ENCODE measurements around the gene FNDC3A.

FNDC3A gene, protein sequence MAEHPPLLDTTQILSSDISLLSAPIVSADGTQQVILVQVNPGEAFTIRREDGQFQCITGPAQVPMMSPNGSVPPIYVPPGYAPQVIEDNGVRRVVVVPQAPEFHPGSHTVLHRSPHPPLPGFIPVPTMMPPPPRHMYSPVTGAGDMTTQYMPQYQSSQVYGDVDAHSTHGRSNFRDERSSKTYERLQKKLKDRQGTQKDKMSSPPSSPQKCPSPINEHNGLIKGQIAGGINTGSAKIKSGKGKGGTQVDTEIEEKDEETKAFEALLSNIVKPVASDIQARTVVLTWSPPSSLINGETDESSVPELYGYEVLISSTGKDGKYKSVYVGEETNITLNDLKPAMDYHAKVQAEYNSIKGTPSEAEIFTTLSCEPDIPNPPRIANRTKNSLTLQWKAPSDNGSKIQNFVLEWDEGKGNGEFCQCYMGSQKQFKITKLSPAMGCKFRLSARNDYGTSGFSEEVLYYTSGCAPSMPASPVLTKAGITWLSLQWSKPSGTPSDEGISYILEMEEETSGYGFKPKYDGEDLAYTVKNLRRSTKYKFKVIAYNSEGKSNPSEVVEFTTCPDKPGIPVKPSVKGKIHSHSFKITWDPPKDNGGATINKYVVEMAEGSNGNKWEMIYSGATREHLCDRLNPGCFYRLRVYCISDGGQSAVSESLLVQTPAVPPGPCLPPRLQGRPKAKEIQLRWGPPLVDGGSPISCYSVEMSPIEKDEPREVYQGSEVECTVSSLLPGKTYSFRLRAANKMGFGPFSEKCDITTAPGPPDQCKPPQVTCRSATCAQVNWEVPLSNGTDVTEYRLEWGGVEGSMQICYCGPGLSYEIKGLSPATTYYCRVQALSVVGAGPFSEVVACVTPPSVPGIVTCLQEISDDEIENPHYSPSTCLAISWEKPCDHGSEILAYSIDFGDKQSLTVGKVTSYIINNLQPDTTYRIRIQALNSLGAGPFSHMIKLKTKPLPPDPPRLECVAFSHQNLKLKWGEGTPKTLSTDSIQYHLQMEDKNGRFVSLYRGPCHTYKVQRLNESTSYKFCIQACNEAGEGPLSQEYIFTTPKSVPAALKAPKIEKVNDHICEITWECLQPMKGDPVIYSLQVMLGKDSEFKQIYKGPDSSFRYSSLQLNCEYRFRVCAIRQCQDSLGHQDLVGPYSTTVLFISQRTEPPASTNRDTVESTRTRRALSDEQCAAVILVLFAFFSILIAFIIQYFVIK

DNA sequence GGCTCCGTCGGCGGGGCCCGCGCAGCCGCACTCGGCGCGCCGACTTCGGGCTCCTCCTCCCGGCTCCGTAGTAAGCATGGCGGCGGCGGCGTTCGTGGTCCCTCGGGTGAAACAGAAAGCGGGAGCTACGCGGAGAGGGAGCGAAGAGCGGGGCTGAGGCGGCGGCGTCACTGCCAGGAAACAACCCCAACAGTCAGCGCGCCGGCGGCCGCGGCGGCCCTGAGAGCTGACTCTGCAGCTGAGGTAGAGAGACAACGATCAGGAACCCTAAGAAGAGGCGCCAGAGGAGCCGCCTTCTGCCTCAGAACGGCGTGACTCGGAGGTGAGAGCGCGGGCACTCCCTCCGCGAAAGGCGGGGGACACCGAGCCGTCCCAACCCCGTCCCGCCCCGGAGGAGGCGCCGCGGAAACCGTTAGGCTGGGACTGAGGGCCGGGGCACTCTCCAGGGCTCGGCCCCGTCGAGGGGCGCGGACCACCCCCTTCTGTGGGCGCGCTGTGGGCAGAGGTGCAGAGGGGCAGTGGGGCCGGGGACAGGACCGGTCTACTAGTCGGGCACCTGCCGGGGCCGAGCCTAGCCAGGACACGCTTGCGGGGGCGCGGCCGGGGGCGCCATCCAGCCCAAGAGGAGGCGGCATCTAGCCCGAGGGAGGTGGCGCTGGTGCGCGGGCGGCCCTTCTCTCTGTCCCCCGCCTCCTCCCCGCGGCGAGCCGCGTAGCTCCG is at the start of gene FNDC3A:
Gene FNDC3A, plus strand, starts transcription at position 57 of the 720 bp plus-strand sequence. CDS start 30,279 bp downstream, outside the sequence.
- DNase-seq (ENCODE audit: low spot score) = peak; percentile 69

DNA sequence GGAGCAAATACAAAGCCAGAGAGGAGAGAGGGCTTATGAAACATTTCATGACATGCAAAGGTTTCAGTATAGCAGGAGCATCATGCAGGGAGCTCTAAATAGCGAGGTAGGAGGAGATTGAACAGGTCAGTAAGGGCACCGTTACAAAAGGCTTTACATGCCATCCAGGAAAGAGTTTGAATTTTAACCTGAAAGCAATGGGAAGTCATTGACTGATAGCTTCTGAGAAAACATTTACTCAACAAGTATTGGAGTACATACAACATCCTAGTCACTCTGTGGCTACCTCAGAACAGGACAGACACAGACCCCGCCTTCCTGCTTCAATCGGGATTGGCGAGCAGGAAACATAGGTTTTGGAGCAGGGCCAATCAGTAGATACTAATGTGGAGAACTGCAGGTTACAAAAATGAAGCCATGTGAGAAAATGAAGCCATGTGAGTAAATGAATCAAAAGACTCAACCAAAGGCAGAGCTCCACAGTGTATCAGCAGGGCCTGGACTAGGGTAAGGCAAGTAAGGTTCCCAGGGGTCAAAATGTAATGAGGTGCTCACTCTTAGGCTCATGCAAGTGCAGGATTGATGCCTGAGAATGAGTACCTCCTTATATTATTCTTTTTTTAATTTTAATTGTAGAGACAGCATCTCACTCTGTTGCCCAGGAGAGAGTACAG is 46.8 kb upstream of the FNDC3A start:
- no peak for DNase-seq (ENCODE audit: low spot score)

DNA sequence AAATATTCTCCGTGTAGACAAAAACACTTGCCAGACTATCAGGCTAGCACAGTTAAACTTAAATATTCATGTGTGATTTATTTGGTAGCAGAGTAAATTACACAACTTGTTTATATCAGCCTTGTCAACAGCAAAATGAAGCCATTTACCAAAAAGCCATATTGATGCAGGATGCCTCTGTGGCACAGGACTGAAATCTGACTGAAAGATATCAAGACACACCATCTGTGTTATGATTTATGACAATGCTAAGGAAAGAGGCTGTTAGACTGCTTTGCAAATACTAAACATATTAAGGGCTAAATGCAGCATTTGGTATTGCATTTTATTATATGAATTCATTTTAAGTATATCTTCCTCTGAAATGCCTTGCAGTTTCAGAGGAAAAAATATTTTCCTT is 44.8 kb upstream of the FNDC3A start:
- no peak for DNase-seq (ENCODE audit: low spot score)

DNA sequence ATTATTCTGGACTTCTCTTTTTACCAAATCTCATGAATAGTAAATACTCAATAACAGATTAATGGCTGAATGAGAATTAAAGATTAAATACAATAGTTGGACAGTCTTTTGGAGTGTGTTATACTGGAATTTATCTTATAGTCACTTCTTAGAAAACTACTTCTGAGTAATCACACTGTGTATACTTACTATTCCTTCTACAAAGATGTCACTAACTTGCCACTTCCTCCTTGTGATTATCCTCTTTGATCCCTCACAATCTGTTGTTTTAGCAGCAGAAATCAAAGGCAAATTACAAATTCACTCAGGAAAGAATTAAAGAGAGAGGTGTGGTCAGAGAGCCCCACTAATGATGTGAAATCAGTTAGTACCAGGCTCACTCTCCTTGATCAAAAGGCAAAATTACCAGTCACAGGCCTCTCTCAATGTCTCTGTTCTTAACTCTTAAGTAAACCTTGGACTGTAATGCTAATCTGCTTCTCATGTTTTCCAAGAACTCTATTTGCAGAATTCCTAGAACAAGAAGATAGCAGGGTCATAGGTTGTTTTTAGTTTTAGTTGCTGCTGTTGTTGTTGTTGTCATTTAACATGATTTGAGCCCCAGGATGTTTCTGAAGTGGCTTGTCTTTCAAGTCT is 37.3 kb upstream of the FNDC3A start:
- no peak for DNase-seq (ENCODE audit: low spot score)

DNA sequence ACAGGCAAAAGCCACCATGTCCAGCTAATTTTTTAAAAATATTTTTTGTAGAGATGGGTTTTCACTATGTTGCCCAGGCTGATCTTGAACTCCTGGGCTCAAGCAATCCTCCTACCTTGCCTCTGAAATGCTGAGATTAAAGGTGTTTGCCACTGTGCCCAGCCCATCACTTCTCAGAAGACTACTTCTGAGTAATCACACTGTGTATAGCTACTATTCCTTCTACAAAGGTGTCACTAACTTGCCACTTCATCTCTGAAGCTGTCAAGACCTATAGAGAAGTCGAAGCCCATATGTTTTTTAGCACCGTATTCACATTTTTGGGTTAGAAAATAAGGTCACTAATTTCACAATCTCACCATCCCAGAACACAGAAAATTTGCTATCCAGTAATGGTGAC is 36.0 kb upstream of the FNDC3A start:
- no peak for DNase-seq (ENCODE audit: low spot score)

DNA sequence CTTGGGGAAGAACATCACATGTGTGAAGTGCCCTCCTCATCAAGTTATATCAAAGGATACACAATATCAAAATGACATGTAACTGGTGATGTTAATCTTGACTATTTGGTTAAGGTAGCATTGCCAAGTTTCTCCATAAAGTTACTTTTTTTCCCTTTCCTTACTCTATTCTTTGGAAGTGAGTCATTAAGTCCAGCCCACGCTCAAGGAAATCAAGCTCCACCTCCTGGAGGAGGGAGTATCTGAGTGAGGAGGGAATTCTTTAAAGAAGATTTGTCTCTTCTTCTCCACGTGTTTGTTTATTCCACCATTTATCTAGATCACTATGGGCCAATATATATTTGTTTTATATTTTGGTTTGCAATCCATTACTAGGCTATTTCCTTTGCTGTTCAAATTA is 33.6 kb upstream of the FNDC3A start:
- DNase-seq (ENCODE audit: low spot score) = no peak

DNA sequence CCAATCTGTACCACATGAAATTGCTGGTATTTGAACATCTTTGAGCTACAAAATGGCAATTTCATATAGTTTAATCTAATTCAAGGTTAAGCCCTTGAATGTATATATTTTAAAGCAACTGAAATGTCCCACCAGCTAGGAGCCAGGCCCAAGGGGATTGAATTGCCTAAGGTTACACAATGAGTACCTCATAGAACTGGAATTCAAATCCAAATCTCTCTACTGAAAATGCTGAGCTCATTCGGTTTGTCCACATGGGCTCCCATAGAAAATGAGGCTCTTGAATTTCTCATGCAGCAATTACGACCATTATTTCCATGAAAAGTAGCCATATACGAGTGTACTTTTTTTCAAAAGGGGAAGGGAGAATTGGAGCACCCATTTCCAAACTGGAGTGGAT is 31.5 kb upstream of the FNDC3A start:
- no peak for DNase-seq (ENCODE audit: low spot score)

DNA sequence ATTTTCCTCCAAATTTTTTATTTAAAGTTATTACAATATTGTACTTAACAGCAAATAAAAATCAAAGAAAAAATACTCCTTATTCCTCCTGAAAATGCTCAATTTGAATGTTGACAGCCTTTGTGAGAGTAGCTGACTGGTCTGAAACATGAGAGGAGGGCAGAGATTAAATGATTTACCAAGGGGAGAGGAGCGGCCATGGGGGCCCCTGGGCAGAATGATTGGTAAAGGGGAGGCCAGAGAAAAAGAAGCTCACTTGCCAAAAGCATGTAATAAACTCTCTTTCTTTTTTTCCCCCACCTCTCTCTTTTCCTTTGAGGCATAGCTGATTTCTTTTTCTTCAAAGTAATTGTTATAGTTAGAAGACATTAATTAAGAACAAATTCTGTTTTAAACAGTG is 30.1 kb upstream of the FNDC3A start:
- DNase-seq (ENCODE audit: low spot score) = no peak

DNA sequence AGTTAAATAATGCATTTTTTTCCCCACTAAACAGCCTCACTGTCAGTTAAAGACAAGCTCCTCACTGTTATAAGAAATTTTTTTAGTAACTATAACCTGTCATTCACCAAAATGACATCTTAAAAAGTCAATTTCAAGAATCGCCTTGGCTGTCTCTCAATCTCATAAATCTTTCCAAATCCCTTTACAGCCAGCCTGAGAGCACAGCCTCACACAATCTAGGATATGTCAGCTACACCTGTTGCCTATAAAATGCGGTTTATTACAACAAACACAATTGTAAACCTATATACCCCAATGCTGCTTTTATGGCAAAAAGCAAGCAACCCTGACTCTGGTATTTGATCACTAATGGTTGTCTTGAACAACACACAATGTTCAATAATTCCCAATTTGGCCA is 29.5 kb upstream of the FNDC3A start:
- DNase-seq (ENCODE audit: low spot score) = no peak

DNA sequence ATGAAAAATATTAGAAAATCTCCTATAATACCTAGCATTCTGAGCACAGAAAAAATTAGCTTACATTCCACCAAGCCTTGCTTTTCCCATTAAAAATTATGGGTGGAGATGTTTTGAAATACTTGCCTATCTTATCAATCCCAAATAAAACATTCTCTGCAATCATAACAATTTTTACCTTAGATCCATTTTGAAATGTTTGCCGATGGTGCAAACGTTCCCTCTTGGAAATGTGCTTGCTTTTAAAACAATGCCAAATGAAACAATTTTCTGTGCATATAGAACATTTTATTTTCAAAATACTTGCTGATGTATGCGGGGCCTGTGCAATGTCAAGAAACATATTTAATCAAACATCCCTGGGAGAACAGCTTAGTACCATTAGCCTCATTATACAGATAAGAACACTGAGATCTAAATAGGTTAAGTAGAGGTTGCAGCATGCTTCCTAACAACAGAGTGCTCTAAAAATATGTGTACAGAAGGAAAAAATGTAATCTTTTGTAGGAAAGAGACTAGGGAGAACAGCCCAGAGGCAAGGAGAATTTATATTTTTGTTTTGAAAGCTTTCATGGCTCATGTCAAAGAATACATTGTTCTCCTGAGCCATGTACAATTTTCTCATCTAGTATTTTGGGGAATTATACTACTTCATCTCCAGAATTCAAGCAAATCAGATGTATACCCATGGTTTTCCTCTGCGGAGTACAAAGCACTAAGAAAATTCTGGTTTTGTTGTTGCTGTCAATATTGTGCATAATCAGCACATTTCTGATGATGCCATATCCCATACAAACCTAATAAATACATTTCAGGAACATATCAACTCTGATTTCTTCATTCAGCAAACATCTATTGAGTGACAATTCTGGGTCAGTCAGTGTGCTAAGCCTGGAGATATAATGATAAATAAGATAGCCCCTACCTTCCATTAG is 25.9 kb upstream of the FNDC3A start:
- no peak for DNase-seq (ENCODE audit: low spot score)

DNA sequence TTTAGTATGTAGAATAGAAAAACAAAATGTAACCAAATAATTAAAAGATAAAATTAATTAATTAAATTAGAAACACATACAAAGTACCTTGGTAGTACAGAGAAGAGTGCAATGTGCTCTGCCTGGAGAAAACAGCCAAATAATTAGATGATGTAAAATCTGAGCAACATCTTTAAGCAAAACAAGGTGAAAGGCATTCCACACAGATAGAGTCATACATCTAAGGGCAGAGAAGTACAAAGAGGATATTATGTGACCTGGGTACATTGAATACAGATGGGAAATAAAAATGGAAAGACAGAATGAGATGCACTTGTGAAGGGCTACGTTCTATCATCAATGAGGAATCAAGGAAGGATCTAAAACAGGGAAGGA is 25.2 kb upstream of the FNDC3A start:
- DNase-seq (ENCODE audit: low spot score) = no peak

DNA sequence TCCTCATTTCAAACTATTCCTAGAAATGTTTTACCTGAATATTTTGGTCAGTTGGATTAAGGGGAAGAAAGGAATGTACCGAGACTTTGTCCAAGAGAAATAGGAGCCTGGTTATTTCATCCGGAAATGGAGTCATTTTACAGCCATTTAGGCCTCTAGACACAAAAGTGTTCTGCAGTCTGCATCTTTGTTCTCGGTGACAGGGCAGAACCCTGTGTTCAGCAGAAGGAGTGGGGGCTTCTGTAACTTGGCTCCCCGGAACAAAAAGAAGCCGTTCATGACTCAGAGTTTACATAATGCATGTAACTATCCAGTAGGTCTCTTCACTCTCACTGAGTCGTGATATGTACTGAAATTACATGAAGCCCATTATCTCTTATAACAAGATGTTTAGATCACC is 21.6 kb upstream of the FNDC3A start:
- no peak for DNase-seq (ENCODE audit: low spot score)

DNA sequence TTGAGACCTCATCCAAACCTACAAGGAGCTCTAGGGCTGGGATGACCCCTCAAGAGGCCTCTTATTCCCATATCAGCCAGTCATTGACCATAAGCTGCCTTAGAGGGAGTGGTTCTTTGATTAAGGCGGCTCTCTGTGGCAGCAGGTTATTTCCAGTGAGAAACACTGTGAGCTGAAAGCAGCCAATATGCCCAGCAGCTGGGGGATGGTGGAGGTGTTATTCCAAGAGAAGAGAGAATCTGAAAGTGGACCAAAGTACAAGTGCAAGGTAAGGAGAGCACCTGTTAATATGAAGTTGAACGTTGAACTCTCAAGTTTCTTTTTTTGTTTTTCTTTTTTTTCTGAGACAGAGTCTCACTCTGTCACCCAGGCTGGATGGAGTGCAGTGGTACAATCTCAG is 20.2 kb upstream of the FNDC3A start:
- DNase-seq (ENCODE audit: low spot score) = no peak

DNA sequence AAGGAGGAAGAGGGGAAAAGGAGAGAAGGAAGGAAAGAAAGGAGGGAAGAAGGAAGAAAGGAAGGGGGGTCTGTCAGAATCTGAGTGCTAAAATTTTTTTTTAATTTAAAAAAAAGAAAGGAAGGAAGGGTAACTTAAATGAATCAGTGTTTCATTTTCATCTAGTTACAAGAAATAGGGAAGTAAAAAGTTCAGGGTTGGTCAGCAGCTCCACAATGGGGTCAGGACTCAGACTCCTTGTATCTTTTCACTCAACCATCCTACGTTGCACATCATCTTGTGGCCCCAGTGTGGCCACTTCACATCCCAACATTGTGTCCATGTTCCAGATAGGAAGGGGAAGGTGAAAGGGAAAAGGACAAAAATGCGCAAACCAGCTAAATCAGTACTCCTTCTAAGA is 14.3 kb upstream of the FNDC3A start:
- no peak for DNase-seq (ENCODE audit: low spot score)

DNA sequence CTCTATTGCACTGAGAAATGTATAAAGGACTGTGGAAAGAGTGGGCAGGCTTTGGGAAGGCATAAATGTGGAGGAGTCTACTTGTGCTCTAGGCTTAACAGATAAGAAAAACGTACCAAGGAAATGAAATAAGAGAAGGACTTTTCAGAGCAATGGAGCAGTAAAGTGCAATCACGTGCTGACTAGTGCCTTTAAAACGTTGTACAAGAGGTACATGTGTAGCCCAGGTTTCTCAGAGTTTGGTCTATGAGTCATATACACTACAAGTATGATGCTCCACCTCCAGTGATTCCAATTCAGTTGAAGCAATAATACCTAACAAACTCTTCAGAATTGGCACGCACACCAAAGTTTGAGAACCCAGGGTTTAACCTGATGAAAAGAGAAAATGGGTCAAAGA is 13.4 kb upstream of the FNDC3A start:
- DNase-seq (ENCODE audit: low spot score) = no peak

DNA sequence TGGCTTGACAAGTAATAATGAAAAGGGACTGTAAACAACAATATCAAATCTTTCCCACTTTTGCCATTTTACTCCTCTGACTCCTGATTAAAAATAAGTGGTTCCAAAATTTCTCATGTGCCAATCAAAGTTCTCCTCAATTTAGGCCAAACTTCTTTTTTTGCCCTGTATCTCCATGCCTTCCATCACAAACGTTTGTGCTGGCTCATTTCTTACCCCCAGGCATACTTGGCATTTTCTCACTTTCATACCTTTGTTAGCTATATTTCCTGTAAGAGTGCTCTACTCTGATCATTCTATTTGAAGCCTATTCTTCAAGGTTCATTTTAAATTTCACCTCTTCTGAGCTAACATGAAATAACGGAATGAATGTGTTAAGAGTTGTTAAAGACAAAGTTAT is 10.0 kb upstream of the FNDC3A start:
- no peak for DNase-seq (ENCODE audit: low spot score)

DNA sequence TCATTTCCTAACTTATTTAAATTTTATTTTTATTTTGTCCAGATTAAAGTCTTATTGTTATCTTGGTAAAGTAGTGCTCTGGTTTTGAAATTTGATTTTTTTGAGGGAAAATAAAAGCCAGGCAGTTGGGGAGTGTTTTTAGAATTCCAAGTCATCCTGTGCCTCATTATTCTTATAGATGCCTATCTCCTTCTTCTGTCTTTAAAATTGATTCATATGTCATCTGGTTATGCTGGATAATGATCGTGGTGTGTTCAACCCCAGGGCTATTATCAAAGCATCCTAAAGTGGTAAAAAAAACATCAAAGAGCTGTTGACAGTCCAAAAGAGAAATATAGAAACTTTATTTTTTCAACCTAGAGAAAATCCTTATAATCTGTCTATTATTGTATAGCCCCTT is 6.0 kb upstream of the FNDC3A start:
- DNase-seq (ENCODE audit: low spot score) = no peak

DNA sequence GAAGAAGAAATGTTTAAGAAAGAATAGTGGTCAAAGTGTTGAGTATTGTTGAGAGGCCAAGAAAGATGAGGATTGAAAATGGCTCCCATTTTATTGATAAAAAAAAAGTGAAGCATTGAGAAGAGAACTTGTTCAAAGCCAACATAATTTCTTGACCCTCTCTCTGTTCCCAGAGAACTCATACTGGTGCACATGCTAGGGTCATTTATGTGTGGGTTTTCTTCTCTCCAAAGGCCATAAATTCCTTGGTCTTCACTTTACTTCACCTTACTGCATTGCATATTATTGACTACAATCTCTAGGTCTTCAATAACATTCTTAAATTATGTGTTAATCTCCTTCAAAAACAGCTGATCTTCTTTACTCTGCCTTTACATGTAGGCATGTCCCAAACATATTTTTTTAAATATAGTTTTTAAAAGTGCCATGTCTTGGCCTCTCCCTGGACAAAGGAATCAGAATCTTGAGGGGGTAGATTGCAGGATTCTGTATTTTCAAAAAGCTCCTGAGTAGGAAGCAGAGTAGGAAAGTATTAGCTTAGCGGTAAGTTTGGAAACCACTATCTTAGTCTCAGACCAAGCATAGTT is 1.8 kb upstream of the FNDC3A start:
- no peak for DNase-seq (ENCODE audit: low spot score)

DNA sequence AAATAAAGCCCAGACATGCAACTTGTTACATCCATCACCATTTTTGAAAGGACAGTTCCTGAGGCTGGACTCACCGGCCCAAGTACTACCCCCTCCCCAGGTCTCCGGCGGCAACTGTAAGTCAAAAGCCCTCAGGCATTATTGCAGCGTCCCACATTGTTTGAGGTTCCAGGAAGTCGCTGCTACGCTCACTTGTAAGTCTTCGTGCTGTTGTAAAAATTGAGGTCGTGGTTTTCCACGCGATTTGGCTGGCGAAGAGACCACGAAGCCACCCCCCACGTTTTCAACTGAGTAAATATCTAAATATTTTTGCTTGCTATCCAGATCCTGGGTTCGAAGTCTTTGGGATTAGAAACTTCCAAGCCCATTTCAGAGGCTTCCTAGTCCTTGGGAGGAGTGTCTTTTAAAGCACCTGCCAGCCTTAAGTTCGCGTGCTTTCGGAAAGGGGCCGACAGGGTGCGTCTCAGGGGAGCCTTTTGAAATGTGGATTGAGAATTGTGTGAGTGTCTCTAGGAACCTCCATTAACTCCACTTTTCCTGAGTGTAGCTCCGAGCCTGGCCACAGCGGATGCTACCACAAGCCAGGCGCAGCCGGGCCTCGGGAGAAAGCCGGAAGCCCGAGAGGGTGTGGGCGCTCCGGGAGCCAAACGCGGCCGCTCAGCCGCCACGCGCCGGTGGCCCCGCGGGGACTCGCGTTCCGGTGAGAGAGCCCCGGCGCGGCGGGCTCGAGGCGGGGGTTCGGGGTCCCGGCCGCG is 434 bp upstream of the FNDC3A start:
- peak; percentile 55 for DNase-seq (ENCODE audit: low spot score)

Data from cerebellar cortex (tissue), 1 donor.